SU-DHL-6 (cell line): Measurements from ENCODE around the gene TTI1.

Experiments
- H2AFZ ChIP-seq: fragments of 200-600 bp; sonication (generic); 2 replicates; pipeline ENCODE4 v1.6.1; 2014; ENCODE audit warnings: low read depth, mild to moderate bottlenecking, moderate library complexity, mixed read lengths, antibody characterized with exemption, low read length; ENCODE audit not compliant: severe bottlenecking
- H3F3A ChIP-seq: fragments of 200-600 bp; shearing (Covaris generic); 2 replicates; pipeline ENCODE4 v1.6.0; 2016; ENCODE audit warnings: antibody characterized with exemption, mild to moderate bottlenecking; ENCODE audit not compliant: insufficient read depth
- H3K27ac ChIP-seq: fragments of 200-600 bp; sonication (generic); 2 replicates; pipeline ENCODE4 v1.5.1; 2016; ENCODE audit warnings: low read depth, mild to moderate bottlenecking, low read length, moderate library complexity, mixed read lengths
- H3K27me3 ChIP-seq: fragments of 200-600 bp; sonication (generic), shearing (Covaris generic); 2 replicates; pipeline ENCODE4 v1.6.0; 2014; ENCODE audit warnings: mild to moderate bottlenecking, low read length
- H3K36me3 ChIP-seq: fragments of 200-600 bp; sonication (generic); 2 replicates; pipeline ENCODE4 v1.6.1; 2014; ENCODE audit warnings: mild to moderate bottlenecking, low read length, mixed read lengths
- H3K4me2 ChIP-seq: fragments of 300-600, 200-600 bp; shearing (Covaris generic), sonication (generic); 2 replicates; pipeline ENCODE4 v1.6.0; 2014; ENCODE audit warnings: low read length, low read depth, mild to moderate bottlenecking; ENCODE audit not compliant: poor library complexity, severe bottlenecking
- H3K4me3 ChIP-seq: fragments of 200-600 bp; sonication (generic); 2 replicates; pipeline ENCODE4 v1.5.1; 2014; ENCODE audit warnings: antibody characterized with exemption, low read length, mild to moderate bottlenecking, mixed read lengths; ENCODE audit not compliant: insufficient read depth, poor library complexity, severe bottlenecking
- H3K79me2 ChIP-seq: fragments of 200-600 bp; sonication (generic); 2 replicates; pipeline ENCODE4 v1.6.1; 2014; ENCODE audit warnings: mild to moderate bottlenecking, low read length, moderate library complexity; ENCODE audit not compliant: insufficient read depth
- H3K9ac ChIP-seq: fragments of 200-600 bp; sonication (generic); 2 replicates; pipeline ENCODE4 v1.7.0; 2014; ENCODE audit warnings: mild to moderate bottlenecking, low read length
- H3K9me2 ChIP-seq: fragments of 200-600 bp; sonication (generic); replicated peaks from 2 replicates; pipeline ENCODE4 v1.6.1; 2014; ENCODE audit warnings: low read length; ENCODE audit not compliant: insufficient read depth
- H3K9me3 ChIP-seq: fragments of 200-600 bp; sonication (generic); 2 replicates; pipeline ENCODE4 v1.6.1; 2014; ENCODE audit warnings: low read length, mixed read lengths; ENCODE audit not compliant: insufficient read depth
- H4K20me1 ChIP-seq: fragments of 200-600 bp; sonication (generic); 2 replicates; pipeline ENCODE4 v1.6.1; 2014; ENCODE audit warnings: low read depth, mild to moderate bottlenecking, antibody characterized with exemption, low read length, moderate library complexity, mixed read lengths
- CTCF ChIP-seq: fragments of 200-600 bp; sonication (generic); IDR thresholded peaks from one replicate; pipeline ENCODE4 v1.5.1; 2017; ENCODE audit warnings: antibody characterized with exemption, mild to moderate bottlenecking, low read length, moderate library complexity; ENCODE audit not compliant: insufficient read depth, poor library complexity, severe bottlenecking
- EZH2phosphoT487 ChIP-seq: fragments of 200-600 bp; sonication (generic), shearing (Covaris generic); conservative IDR thresholded peaks from 2 replicates; pipeline ENCODE4 v1.6.1; 2018; ENCODE audit warnings: mild to moderate bottlenecking, antibody characterized with exemption, low read length, moderate library complexity, mixed read lengths

Gene TTI1

GRCh38 chr20:37977338-37977737 lies 55.9 kb downstream of the TTI1 start:
- no peak overlapping the region for H3K9ac ChIP-seq

GRCh38 chr20:37976887-37977286 lies 56.4 kb downstream of the TTI1 start:
- H3K9ac ChIP-seq = no peak overlapping the region
- no peak overlapping the region for H3K27ac ChIP-seq
- H3K4me3 ChIP-seq = no peak overlapping the region
- no peaks in the 10 kb centered on the region for H3K27me3 ChIP-seq
- H3F3A ChIP-seq = no peaks in the 10 kb centered on the region
- no peak overlapping the region for H3K4me2 ChIP-seq
- TF ChIP-seq EZH2phosphoT487 (no peak), CTCF (no peak)
- no peaks in the 10 kb centered on the region for H4K20me1 ChIP-seq
- no peak overlapping the region for H2AFZ ChIP-seq
- H3K79me2 ChIP-seq = no peaks in the 10 kb centered on the region
- H3K9me2 ChIP-seq = no peaks in the 10 kb centered on the region
- no peaks in the 10 kb centered on the region for H3K36me3 ChIP-seq
- no peaks in the 10 kb centered on the region for H3K9me3 ChIP-seq

More at GRCh38 chr20:37977338-37977737, 55.9 kb downstream of the TTI1 start:
- H3F3A ChIP-seq = no peaks in the 10 kb centered on the region
- H3K9me2 ChIP-seq = no peaks in the 10 kb centered on the region
- H3K9me3 ChIP-seq = no peaks in the 10 kb centered on the region
- H2AFZ ChIP-seq = no peak overlapping the region
- no peak overlapping the region for H3K4me3 ChIP-seq
- no peaks in the 10 kb centered on the region for H3K36me3 ChIP-seq
- TF ChIP-seq CTCF (no peak), EZH2phosphoT487 (no peak)
- no peak overlapping the region for H3K27ac ChIP-seq
- H3K4me2 ChIP-seq = no peak overlapping the region
- H4K20me1 ChIP-seq = no peaks in the 10 kb centered on the region
- H3K27me3 ChIP-seq = no peaks in the 10 kb centered on the region
- H3K79me2 ChIP-seq = no peaks in the 10 kb centered on the region

GRCh38 chr20:37973059-37973910 lies 60.0 kb downstream of the TTI1 start:
- H3K9me3 ChIP-seq = no peaks in the 10 kb centered on the region
- no peak overlapping the region for H2AFZ ChIP-seq
- H3K9me2 ChIP-seq = no peaks in the 10 kb centered on the region
- H3K27ac ChIP-seq = no peak overlapping the region
- no peak overlapping the region for H3K4me3 ChIP-seq
- TF ChIP-seq CTCF = no peak
- no peak for TF ChIP-seq EZH2phosphoT487
- H3K4me2 ChIP-seq = no peak overlapping the region
- no peaks in the 10 kb centered on the region for H3K36me3 ChIP-seq
- no peaks in the 10 kb centered on the region for H3K27me3 ChIP-seq
- H3F3A ChIP-seq = no peaks in the 10 kb centered on the region
- no peaks in the 10 kb centered on the region for H3K79me2 ChIP-seq
- H4K20me1 ChIP-seq = no peaks in the 10 kb centered on the region
- no peak overlapping the region for H3K9ac ChIP-seq
